ENCODE data around the gene GSTP1.
"Not testable (repeated sequence)": the region's sequence is repeated elsewhere in the genome, so short reads cannot be mapped to it uniquely, and the experiment has no call there.

Gene GSTP1

GRCh38 chr11:67563705-67564114 is 19.9 kb upstream of the GSTP1 start:
- not testable (repeated sequence) for DNase-seq (ENCODE audit: low spot score)

GRCh38 chr11:67564230-67564629 is 19.4 kb upstream of the GSTP1 start:
- DNase-seq (ENCODE audit: low spot score), result no peak

GRCh38 chr11:67571443-67571842 is 12.2 kb upstream of the GSTP1 start:
- DNase-seq (ENCODE audit: low spot score), result no peak

GRCh38 chr11:67572305-67572704 is 11.3 kb upstream of the GSTP1 start:
- no peak for DNase-seq (ENCODE audit: low spot score)

GRCh38 chr11:67572747-67573419 is 10.7 kb upstream of the GSTP1 start:
- no peak for DNase-seq (ENCODE audit: low spot score)

GRCh38 chr11:67574938-67575337 is 8.7 kb upstream of the GSTP1 start:
- DNase-seq (ENCODE audit: low spot score), result no peak

- no peak for DNase-seq (ENCODE audit: low spot score)
These were observed 6.7 kb upstream of the GSTP1 start for GRCh38 chr11:67576735-67577475.

- DNase-seq (ENCODE audit: low spot score), result no peak
These were observed 5.7 kb upstream of the GSTP1 start for GRCh38 chr11:67577951-67578350.

- DNase-seq (ENCODE audit: low spot score), result no peak
These were observed 2.1 kb upstream of the GSTP1 start for GRCh38 chr11:67581469-67581868.

GRCh38 chr11:67582011-67582410 is 1.6 kb upstream of the GSTP1 start:
- DNase-seq (ENCODE audit: low spot score), result no peak

GRCh38 chr11:67584205-67584880 is 731 bp downstream of the GSTP1 start:
- peak; percentile 78 for DNase-seq (ENCODE audit: low spot score)

GRCh38 chr11:67584881-67585873 is 1.6 kb downstream of the GSTP1 start:
- no peak for DNase-seq (ENCODE audit: low spot score)

GRCh38 chr11:67585911-67586310 is 2.3 kb downstream of the GSTP1 start:
- DNase-seq (ENCODE audit: low spot score), result no peak

- DNase-seq (ENCODE audit: low spot score), result no peak
These were observed 3.1 kb downstream of the GSTP1 start for GRCh38 chr11:67586568-67587250.

GRCh38 chr11:67588136-67588503 is 4.5 kb downstream of the GSTP1 start:
- no peak for DNase-seq (ENCODE audit: low spot score)

- DNase-seq (ENCODE audit: low spot score), result not testable (repeated sequence)
These were observed 5.3 kb downstream of the GSTP1 start for GRCh38 chr11:67588899-67589415.

GRCh38 chr11:67592880-67593564 is 9.4 kb downstream of the GSTP1 start:
- no peak for DNase-seq (ENCODE audit: low spot score)

- DNase-seq (ENCODE audit: low spot score), result no peak
These were observed 9.9 kb downstream of the GSTP1 start for GRCh38 chr11:67593565-67593905.

- no peak for DNase-seq (ENCODE audit: low spot score)
These were observed 10.9 kb downstream of the GSTP1 start for GRCh38 chr11:67594480-67594879.

GRCh38 chr11:67596753-67597300 is 13.2 kb downstream of the GSTP1 start:
- DNase-seq (ENCODE audit: low spot score), result no peak

All from left forelimb (tissue), 1 donor.